Measurements from ENCODE around the gene MRPS33. TPM values are rescaled to one million over a fixed set of nuclear protein-coding genes. Genes with fewer than 3 reads are reported as not detected.

MRPS33 gene
- total RNA-seq, 2 experiments from 2014 or later, result 101 to 104 TPM

Other genes with a start within 250 kb of the MRPS33 start
- gene BRAF, start 90.0 kb downstream of the MRPS33 start, total RNA-seq, result 10 to 100 TPM; 30.8 to 47.2 TPM
- gene TMEM178B, start 59.1 kb upstream of the MRPS33 start, total RNA-seq, result under 1 TPM; 0.23 TPM